Activated CD8-positive, alpha-beta T cell treated with anti-CD3 and anti-CD28 coated beads for 36 hours (primary cell): ENCODE data around the gene FDX1. TPM values are rescaled to one million over a fixed set of nuclear protein-coding genes. Genes with fewer than 3 reads are reported as not detected.
"Not testable (repeated sequence)": the region's sequence is repeated elsewhere in the genome, so short reads cannot be mapped to it uniquely, and the experiment has no call there.

Experiments used
- ATAC-seq: fragments of 200-7000 bp; cut with Tn5 transposase; one replicate; pipeline ENCODE4 v1.10.0; 2021; ENCODE audit warnings: mild to moderate bottlenecking, moderate library complexity
- CTCF ChIA-PET: fragments of 350-600 bp; sonication (Branson Sonifier 250); formaldehyde crosslinking; loops from one replicate; lab custom pipeline; 2021; ENCODE audit warnings: antibody characterized with exemption; lab: Charles Lee
- POLR2A ChIA-PET: fragments of 350-600 bp; sonication (Branson Sonifier 250); formaldehyde crosslinking; loops from one replicate; lab custom pipeline; 2021; ENCODE audit warnings: antibody characterized with exemption; lab: Charles Lee
- DNase-seq: peaks from one replicate; pipeline ENCODE4 v3.0.0-alpha.2; 2020
- H3K27ac Mint-ChIP-seq: one replicate; pipeline ENCODE4 v1.8.0; 2021; ENCODE audit warnings: mild to moderate bottlenecking, mixed read lengths
- H3K27me3 Mint-ChIP-seq: one replicate; pipeline ENCODE4 v1.8.0; 2021; ENCODE audit warnings: mixed read lengths
- H3K36me3 Mint-ChIP-seq: one replicate; pipeline ENCODE4 v1.8.0; 2021; ENCODE audit warnings: low read depth, mixed read lengths
- H3K4me1 Mint-ChIP-seq: one replicate; pipeline ENCODE4 v1.8.0; 2021; ENCODE audit warnings: low read depth, mixed read lengths
- H3K4me3 Mint-ChIP-seq: one replicate; pipeline ENCODE4 v1.8.0; 2021; ENCODE audit warnings: mild to moderate bottlenecking, moderate library complexity, mixed read lengths
- H3K9me3 Mint-ChIP-seq: one replicate; pipeline ENCODE4 v1.8.0; 2021; ENCODE audit warnings: mixed read lengths
- CTCF ChIP-seq: fragments of 200-600 bp; IDR thresholded peaks from one replicate; pipeline ENCODE4 v1.8.0; 2022; ENCODE audit warnings: antibody characterized with exemption, mild to moderate bottlenecking
- intact Hi-C: fragments of 100-400 bp; cut with micrococcal nuclease; formaldehyde crosslinking; loops from one replicate; pipeline ENCODE4 v1.10.0; 2022
- total RNA-seq, 2 experiments: library from RNA; stranded (reverse); gene quantifications; one replicate each; pipeline ENCODE4 v1.2.3, GENCODE V29; 2021

The FDX1 gene
- total RNA-seq, 2 experiments from 2014 or later: 16.9 to 17.2 TPM

GRCh38 chr11:110405636-110406035 lies 24.1 kb upstream of the FDX1 start:
- H3K27me3 Mint-ChIP-seq, H3K4me1 Mint-ChIP-seq, H3K36me3 Mint-ChIP-seq, H3K9me3 Mint-ChIP-seq, DNase-seq, H3K27ac Mint-ChIP-seq, CTCF ChIA-PET, ATAC-seq, intact Hi-C loops, H3K4me3 Mint-ChIP-seq, POLR2A ChIA-PET: not testable (repeated sequence)

GRCh38 chr11:110407315-110407714 lies 22.4 kb upstream of the FDX1 start:
- Mint-ChIP-seq H3K27me3 (no peaks in the 10 kb centered on the region), H3K27ac (no peak overlapping the region), H3K36me3 (no peaks in the 10 kb centered on the region), H3K4me1 (no peaks in the 10 kb centered on the region), H3K4me3 (no peak overlapping the region), H3K9me3 (peaks cover 7% of the 10 kb centered on the region)
- ChIA-PET POLR2A (no interaction called here), CTCF (interaction anchor here (1.1 kb wide), 1 partner anchor 15 kb away, joined by 3 read pairs; no protein-coding TSS in a partner anchor)
- DNase-seq: no peak
- intact Hi-C loops: no loop called here
- no peak for ATAC-seq
- TF ChIP-seq CTCF: no peak

GRCh38 chr11:110409174-110409573 lies 20.6 kb upstream of the FDX1 start:
- ATAC-seq (no peak), DNase-seq (no peak)
- Mint-ChIP-seq H3K9me3 (peaks cover 7% of the 10 kb centered on the region), H3K27ac (no peak overlapping the region), H3K36me3 (no peaks in the 10 kb centered on the region), H3K4me1 (no peaks in the 10 kb centered on the region), H3K27me3 (no peaks in the 10 kb centered on the region), H3K4me3 (no peak overlapping the region)
- ChIA-PET CTCF (interaction anchor here (1.4 kb wide), 1 partner anchor 207 kb away, joined by 4 read pairs; no protein-coding TSS in a partner anchor), POLR2A (interaction anchor here (0.8 kb wide), 1 partner anchor 15 kb away, joined by 3 read pairs; no protein-coding TSS in a partner anchor)
- intact Hi-C loops: no loop called here
- TF ChIP-seq CTCF: no peak

GRCh38 chr11:110410651-110411050 lies 19.1 kb upstream of the FDX1 start:
- no peaks in the 10 kb centered on the region for H3K27me3 Mint-ChIP-seq
- no peaks in the 10 kb centered on the region for H3K4me1 Mint-ChIP-seq
- intact Hi-C loops: no loop called here
- no peak overlapping the region for H3K4me3 Mint-ChIP-seq
- ChIA-PET POLR2A (no interaction called here), CTCF (interaction anchor here (1.1 to 1.6 kb wide), 2 partner anchors 33 to 210 kb away, joined by 3 to 4 read pairs; no protein-coding TSS in a partner anchor)
- H3K27ac Mint-ChIP-seq: no peak overlapping the region
- no peak for TF ChIP-seq CTCF
- no peaks in the 10 kb centered on the region for H3K36me3 Mint-ChIP-seq
- DNase-seq: no peak
- H3K9me3 Mint-ChIP-seq: peaks cover 5% of the 10 kb centered on the region
- ATAC-seq: no peak

GRCh38 chr11:110415081-110415480 lies 14.7 kb upstream of the FDX1 start:
- H3K27ac Mint-ChIP-seq: no peak overlapping the region
- DNase-seq: no peak
- H3K4me3 Mint-ChIP-seq: no peak overlapping the region
- ATAC-seq: no peak
- ChIA-PET CTCF (interaction anchor here (1.0 to 3.9 kb wide), 4 partner anchors 12 to 214 kb away, joined by 3 to 17 read pairs (median 6); partner anchors contain the start of gene FDX1), POLR2A (no interaction called here)
- H3K9me3 Mint-ChIP-seq: no peaks in the 10 kb centered on the region
- no peaks in the 10 kb centered on the region for H3K36me3 Mint-ChIP-seq
- TF ChIP-seq CTCF: no peak
- peaks cover 2% of the 10 kb centered on the region for H3K27me3 Mint-ChIP-seq
- H3K4me1 Mint-ChIP-seq: no peaks in the 10 kb centered on the region
- intact Hi-C loops: no loop called here

- H3K4me3 Mint-ChIP-seq, H3K27me3 Mint-ChIP-seq, H3K9me3 Mint-ChIP-seq, DNase-seq, H3K36me3 Mint-ChIP-seq, ATAC-seq, intact Hi-C loops, H3K27ac Mint-ChIP-seq, H3K4me1 Mint-ChIP-seq, POLR2A ChIA-PET: not testable (repeated sequence)
- CTCF ChIA-PET: interaction anchor here (1.0 to 1.1 kb wide), 2 partner anchors 8 to 10 kb away, joined by 3 read pairs; partner anchors contain the start of gene FDX1
These were observed 8.1 kb upstream of the FDX1 start for GRCh38 chr11:110421658-110422057.
